ENCODE results near the gene KRABD2.
"Not testable (repeated sequence)": the region's sequence is repeated elsewhere in the genome, so short reads cannot be mapped to it uniquely, and the experiment has no call there.

The KRABD2 gene

DNA sequence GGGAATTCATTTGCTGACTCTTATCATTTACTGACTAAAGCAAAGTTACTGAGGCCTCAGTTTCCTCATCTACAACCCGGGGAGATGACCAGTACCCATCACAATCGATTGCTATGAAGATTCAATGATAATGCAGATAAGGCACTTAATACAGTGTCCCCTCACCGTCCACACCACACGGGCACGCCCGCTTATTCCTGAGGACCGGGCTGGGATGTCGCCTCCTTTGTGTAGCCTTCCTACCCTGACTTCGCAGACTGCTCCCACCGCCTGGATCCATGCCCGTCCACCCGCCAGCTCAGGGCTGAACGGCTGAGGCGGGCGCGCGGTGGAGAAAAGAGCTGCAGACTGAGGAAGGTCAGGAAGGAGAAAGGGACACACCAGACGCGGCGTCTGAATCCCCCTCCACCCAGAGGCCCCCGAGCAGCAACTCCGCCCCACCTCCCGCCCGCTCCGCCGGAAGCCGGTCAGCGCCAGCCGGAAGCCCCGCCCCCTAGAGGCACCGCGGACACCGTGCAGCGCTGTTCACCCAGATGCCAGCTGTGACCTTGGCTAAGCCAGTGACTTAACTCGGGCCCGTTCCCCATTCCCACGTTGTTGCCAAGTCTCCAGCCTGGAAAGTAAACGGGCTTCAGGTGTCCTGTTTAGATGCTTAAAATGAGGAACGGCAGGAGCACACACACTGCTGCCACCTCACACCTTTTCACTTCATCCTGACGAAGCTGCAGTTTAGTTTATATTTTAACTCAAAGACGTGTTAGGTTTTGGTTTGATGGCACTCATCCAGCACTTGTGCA lies at the start of gene KRABD2:
Gene KRABD2 (minus strand): TSS at position 434 of the 797 bp plus-strand sequence.
- peak; percentile 95 for DNase-seq

DNA sequence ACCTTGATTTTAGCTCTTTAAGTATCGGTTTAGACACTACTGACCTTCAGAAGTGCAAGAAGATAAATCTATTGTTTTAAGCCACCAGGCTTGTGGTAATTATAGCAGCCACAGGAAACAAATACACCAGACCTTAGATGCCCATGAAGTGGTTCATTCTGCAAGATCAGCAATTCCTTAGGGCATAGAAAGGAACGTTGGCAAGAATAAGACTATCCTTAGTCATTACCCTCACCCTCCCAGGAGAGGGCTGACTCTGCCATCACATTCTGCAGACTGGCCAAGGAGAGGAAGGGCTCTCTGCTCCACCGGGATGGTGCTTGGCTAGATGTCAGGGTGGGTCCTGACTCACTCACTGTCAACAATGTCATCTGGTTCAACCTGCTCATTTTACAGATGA lies 45.1 kb upstream of the KRABD2 start:
- DNase-seq = no peak

- no peak for DNase-seq
Measured at GRCh38 chr17:8420041-8420934, 43.8 kb upstream of the KRABD2 start.

DNA sequence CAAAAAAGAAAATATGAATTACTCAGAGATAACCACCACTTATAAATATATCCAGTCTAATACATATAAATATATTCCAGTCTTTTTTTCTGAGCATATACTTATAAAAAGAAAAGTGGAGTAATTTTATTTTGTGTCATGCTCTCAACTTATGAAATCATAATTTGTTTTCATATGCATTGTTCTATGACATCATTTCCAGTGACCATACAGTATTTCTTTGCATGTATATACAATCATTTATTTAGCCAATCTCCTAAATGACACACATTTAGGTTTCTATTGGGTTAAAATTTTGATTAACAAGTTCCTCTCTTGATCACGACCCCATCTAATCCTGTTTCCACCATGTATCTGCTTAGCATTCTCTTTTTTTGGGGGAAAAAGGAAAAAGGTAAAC lies 42.8 kb upstream of the KRABD2 start:
- DNase-seq = no peak

DNA sequence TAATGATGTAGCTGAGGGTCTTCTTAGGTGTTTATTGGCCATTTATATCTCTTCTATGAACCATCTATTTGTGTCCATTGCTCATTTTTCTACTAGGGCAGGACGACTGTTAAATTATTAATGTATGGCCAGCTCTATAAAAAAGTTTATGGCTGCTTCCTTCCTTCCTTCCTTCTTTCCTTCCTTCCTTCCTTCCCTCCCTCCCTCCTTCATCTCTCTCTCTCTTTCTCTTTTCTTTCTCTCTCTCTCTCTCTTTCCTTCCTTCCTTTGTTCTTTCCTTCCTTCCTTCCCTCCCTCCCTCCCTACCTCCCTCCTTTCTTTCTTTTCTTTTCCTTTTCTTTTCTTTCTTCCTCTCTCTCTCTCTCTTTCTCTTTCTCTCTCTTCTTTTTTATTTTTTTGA lies 42.0 kb upstream of the KRABD2 start:
- no peak for DNase-seq

DNA sequence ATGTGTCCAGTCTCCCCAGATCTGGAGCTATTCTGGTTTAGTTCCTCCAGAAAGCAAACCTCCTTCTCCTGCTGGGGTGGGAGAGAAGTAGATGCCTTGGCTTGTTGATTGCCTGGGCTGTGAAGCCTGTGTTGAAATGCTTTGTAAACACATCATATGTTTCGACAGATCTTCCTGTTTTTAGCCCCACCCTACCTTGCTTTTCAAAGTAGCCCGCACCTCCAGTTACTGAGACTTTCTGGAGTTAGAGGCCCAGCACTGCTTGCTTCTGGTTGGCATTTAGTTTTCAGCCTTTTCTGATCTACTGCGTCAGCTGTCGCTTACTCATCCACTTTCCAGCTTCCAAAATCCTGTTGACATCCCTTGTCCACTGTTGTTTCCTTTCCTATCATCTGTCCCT lies 41.3 kb upstream of the KRABD2 start:
- DNase-seq = no peak

GRCh38 chr17:8413938-8414337 lies 37.4 kb upstream of the KRABD2 start:
- no peak for DNase-seq

DNA sequence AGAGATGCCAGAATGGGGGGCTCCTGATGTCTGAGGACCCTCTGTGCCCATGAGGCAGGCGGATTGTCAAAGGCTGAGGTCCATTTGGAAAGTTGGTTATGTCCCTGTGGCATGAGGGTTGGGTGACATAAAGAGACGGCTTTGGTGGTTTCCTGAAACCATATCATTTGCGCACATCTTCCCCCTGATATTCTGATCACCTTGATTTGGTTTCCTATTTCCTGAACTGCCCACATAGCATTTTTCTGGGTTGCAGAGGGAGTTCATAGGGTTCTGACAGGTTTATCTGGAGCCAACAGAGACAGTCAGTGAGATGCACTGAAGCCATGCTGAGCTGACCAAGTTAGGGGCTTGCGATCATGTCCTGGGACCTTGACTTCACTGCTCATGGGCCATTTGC lies 36.8 kb upstream of the KRABD2 start:
- DNase-seq = no peak

DNA sequence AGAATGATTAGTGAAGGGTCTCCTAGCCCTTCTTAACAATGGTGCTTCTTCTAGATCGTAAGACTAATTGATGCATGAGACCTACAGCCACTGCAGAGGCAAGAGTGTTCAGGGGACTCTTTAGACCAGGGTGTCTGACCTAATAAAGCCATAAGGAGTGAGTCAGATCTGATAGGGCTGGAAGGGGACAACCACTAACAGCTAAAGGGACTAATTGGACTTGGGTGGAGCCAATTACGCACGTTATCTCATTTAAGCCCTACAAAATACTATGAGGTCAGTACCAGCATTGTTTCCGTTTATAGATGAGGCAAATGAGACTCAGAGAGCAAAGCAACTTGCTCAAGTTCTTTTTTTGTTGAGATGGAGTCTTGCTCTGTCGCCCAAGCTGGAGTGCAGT lies 35.6 kb upstream of the KRABD2 start:
- DNase-seq = no peak

GRCh38 chr17:8410883-8411238 lies 34.4 kb upstream of the KRABD2 start:
- DNase-seq = no peak

DNA sequence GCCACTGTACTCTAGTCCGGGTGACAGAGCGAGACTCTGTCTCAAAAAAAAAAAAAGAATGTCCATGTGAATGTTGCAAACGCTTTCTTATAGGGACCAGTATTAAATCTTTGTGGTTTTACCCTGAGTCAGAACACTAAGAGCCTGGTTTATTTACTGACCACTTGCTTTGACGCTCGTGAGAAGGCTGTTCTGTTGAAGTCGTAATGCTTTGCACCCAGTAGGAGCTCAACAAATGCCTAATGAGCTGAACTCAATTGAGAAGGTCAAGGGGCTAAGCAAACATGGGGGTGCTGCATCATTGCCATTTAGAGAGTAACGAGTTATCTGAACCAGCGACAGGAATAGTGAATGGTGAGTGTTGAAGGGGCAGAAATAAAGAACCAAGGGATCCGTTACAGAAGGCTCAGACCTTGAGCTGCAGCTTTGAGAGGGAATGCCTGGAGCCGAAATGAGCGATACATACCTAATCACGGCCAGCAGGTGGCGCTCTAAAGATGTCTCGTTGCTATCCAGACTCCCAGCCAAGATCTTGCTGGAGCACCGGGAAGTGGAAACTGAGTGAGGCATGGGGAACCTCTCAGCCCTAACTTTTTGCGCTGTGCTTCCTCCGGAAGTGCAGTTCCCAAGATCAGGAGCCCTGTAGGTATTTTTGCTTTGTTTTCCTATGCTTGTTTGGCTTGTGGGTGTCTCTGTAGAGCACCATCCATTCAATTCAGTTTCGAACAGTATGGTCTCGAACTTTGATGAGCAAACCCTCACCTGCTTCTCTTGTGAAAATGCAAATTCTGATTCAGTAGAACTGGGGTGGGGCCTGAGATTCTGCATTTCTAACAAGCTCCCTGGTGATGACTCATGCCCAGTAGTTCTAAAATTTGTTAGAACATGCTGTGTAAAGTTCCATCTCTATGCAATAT lies 33.7 kb upstream of the KRABD2 start:
- DNase-seq = peak; percentile 83

DNA sequence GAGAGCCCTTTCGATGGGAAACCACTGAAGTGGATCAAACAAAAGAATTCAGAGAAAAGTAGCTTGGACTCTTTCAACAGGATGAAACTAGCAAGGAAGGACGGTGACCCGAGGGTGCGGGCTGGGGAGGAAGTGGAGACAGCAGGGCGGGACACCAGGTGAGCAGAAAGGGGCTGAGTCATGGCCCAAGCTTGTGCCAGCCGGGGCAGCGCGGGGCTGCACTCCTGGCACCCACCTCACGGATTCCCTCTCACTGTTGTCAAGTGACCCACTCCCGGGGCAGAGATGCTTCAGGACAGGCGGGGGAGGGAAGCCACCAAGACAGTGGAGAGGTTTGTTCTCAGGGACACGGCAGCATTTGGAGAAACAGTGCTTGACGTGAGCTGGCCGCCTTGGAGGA lies 31.9 kb upstream of the KRABD2 start:
- DNase-seq = no peak

GRCh38 chr17:8406174-8406573 lies 29.7 kb upstream of the KRABD2 start:
- DNase-seq = no peak

- no peak for DNase-seq
Measured at GRCh38 chr17:8405499-8406016, 29.1 kb upstream of the KRABD2 start.

- no peak for DNase-seq
Measured at GRCh38 chr17:8402921-8403536, 26.5 kb upstream of the KRABD2 start.

GRCh38 chr17:8401107-8401506 lies 24.6 kb upstream of the KRABD2 start:
- DNase-seq = no peak

DNA sequence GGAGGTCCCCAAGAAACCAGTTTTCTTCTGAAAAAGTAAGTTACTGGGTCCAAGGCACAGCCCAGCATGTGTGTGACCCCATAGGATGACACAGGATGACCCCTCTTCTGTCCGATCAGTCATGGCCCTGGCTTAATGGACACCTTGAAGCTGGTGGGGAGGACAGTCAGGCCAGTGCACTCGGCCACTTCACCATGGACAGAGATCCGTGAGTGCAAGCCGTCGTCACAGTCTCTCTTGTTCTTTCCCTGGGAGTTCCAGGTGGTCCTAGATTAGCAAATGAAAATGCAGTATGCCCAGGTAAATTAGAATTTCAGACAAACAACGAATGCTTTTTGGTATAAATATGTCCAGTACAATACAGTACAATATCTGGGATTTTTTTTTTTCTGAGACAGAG lies 22.5 kb upstream of the KRABD2 start:
- DNase-seq = no peak

- DNase-seq = no peak
Measured at GRCh38 chr17:8397636-8398035, 21.1 kb upstream of the KRABD2 start, which contains the start of gene RNF222. TSS of gene RNF222 (minus strand) at chr17:8397827. CDS start at chr17:8393461, 4,366 bp downstream.

GRCh38 chr17:8394497-8394896 lies 18.0 kb upstream of the KRABD2 start:
- DNase-seq = not testable (repeated sequence)

DNA sequence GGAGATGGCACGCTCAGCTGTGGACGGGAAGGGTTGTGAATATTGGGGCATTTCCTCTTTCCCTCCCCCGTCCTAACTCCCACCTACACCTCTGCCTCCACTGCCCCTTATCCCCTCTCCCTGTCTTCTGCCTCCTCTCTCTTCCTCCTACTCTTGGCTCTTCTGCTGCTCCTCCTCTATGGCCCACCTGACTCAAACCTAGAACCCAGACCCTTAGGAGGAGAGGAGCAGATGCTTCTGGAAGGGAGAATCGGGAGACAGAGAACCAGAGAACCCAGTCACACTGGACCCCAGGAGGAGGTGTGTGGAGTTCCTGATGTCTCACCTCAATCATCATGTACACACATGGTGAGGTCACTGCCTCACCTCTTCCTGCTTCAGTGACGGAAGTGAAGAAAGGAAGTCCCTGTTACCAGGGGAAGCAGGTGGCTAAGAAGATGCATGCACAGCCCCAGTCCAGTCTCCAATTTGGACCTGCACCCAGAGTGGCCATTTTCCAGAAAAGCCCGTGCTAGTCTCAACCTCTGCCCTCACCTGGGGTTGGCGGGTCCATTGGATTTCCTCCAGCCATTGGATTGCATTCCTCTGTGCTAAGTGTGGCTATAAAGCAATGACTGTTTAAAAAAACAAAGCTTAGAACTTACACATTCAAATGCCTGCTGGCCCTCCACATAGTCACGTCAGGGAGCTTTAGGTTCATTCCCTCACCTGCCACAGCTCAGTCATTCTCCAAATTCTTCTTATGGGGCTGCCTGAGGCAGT lies 17.1 kb upstream of the KRABD2 start:
- DNase-seq = peak; percentile 50

- no peak for DNase-seq
Measured at GRCh38 chr17:8392674-8393469, 16.4 kb upstream of the KRABD2 start.
